Midbrain (tissue), 1 donor: ENCODE results near the gene CARHSP1.
A peak's percentile ranks its signal among the peaks of the same experiment; 100 is the strongest.
"Not testable (repeated sequence)": the region's sequence is repeated elsewhere in the genome, so short reads cannot be mapped to it uniquely, and the experiment has no call there.

Experiments
- DNase-seq: peaks from one replicate; lab custom pipeline; 2025; lab: John Stamatoyannopoulos, UW

The CARHSP1 gene

DNA sequence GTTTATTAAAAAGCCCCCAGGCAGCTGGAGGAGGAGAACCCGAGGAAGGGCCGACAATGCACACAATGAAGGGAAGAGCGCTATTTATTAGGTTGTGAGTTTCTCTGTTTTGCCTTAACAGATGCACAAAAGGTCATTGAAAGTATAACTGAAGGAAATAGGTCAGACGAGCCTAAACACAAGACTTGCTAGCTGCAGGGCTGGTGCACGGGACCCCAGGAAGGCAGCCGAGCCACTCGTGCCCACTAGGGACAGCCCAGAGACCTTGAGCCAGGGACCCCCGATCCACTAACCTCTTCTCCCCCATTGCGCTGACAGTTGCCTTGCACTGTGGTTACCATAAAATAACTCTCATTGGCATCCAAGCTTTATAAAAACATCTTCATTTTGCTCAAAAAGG, 24.6 kb upstream of the CARHSP1 start:
- DNase-seq: no peak

DNA sequence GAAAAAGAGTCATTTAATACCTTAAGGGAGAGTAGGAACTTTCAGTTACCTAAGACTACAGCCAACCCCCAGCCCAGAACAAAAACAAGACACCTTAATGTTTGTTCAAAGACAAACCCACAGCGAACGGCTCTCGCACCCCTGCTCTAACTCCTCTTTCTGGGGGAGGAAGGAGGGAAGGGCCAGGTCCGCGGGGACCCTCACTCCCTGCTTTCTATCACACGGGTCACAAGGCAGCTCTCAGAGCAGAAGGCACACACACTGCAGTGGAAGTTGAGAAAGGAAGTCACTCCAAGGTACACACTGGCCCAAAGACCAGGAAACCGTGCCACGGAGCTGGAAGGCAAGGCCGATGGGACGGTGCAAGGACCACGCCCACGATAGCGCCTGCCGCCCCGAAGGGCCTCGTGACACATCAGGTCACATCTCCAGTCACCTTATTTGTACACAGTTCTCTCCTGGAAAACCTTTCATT, 23.3 kb upstream of the CARHSP1 start:
- DNase-seq: no peak

DNA sequence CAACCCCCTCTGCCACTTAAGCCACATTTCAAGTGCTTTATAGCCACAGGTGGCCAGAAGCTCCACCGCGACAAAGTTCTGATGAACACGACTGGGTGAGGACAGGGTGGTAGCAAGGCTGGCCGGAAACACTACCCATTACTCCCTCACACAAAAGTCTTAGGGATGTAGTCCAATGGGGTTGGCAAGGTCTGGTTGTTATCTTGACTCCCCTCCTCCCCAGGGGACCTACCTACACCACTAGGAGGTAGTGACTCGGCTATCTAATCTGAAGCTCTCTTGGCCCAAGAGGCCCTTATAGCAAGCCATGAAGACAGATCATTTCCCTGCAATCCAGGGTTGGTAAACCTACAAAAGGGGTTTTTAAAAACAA, 21.7 kb upstream of the CARHSP1 start:
- no peak for DNase-seq

DNA sequence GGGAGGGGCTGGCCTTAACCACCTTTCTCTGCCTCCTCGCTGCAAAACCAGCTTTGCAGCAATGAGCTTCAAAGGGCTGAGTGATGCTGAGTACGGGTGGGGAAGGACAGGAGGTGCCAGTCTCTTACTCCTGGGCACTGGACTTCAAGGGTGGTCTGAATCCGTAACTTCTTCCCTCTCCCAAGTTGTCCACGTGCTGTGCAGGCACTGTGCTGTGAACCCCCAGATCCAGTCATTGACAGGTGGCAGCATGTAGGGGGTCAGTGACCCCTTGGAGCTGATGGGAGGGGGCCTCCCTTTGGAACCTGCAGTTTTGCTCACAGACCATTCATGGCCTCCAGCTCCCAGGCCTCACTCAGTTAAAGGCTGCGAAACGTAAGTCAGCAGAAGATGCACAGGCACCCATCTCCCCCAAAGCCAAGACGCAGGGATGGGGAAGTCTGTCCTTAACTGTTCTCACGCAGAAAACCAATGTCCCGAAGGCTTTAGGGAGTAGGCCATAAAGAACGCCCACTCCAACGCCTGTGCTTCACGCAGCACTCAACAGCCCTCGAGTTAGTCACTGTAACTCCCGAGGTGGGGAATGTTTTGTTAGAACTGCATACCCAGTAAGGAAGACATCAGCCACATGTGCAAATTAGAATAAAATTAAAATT, 21.2 kb upstream of the CARHSP1 start:
- DNase-seq: no peak

DNA sequence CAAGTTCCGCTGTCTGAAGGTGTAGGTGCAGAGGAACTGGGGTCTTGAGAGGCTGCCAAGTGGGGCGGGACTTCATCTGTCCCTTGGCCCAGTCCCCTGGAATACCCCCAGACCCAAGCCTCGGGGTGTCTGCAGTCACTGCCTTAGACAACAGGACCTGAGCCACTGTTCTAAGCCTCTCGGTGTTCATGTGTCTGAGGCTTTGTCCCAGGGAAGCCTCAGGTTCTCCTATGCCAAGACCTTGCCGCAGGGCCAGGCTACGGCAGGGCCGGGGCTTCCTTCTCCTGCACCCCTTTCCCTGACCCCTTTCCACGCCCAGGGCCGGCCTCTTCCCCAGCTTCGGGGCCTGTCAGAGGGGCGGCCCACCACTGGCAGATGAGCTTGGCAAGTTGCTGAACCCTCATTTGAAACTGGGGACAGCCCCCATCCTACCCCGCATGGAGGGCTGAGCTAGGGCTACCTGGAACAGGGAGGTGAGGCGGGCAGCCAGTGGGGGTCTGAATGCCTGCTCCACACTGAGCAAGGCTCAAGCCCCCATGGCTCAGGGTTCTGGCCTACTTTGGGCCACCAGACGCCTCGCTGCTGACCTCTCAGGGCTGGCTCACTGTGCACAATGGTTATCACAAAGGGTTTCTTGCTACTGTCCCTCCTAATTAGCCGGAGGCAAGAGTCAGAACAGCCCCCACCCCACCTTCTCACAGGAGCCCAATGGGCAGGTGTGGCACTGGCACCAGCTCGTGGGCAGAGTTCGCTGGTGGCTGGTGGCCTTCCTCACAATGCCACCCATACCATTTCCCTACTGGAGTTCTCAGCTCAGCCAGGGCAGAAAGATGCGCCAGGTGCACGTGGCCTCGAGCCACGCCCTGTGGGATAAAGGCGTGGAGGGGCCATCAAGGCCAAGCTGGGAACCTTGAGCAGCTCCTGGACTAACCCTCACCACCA, 20.4 kb upstream of the CARHSP1 start:
- no peak for DNase-seq

DNA sequence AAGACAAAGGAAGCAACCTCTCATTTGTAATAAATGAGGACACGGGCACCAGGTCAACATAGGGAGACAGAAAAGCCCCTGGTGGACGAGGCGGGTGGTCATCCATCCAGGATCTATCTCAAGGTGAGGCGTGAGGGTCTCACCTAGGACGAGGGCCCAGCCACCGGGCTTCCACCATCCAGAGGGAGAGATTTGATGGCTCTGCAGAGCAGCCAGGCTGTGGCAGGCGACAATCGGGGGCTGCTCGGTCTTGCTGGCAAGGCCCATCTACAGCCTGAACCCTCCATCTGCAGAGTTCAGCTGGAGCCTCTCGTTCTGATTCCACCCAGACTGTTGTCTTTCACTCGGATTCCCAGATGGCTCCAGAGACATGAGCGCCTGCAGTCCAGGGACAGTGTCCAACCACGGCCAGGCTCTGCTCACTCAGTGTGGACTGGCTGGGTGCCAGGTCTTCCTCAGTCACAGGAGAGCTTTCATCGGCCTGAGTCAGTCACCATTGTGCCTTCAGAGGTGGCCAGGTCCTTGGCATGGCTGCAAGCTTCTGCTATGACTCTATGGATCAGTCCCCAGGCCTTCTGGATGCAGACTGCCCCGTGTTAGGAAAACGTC, 19.2 kb upstream of the CARHSP1 start:
- DNase-seq: peak; percentile 61

DNA sequence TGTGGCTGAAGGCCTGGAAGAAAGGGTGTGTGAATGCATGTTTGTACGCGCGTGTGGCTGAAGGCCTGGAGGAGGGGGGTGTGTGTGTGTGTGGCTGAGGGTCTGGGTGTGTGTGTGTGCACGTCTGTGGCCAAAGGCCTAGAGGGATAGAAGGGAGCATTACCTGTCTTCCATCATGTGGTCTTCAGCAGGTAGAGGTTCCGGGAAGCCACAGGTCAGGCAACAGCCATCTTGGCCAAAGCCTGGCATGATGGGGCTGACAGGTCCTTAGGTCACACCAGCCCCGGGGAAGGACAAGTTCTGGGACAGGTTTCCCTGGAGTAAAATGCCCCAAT, 18.6 kb upstream of the CARHSP1 start:
- no peak for DNase-seq

DNA sequence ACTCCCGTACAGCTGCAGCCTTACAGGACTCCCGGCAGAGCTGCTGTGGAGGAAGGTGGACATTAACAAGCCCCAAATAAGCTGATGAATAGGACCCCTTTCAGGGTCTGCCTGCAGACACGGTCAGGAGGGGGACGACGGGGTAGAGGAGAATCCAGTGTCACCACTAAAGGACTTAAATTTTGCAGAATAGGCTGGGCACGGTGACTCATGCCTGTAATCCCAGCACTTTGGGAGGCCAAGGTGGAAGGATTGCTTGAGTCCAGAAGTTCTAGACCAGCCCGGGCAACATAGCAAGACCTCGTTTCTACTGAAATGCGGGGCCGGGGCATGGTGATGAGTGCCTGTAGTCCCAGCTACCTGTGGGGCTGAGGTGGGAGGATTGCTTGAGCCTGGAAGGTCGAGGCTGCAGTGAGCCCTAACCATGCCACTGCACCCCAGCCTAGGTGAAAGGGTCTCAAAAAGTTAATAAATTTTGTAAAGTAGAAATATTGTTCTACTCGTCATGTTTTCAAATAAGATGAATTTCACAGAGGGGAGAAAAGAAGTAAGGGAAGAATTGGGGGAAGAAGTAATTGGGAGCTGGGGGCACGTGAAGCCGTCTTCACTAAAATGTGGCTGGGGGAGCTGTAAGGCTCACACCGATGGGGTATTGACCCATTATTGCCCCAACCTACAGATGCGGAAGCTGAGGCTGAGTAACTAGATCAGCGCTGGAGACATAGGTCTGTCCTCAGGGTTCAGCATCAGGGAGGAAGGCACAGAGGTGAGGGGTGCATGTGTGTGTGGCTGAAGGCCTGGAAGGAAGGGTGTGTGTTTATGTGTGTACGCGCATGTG, 18.0 kb upstream of the CARHSP1 start:
- DNase-seq: no peak

DNA sequence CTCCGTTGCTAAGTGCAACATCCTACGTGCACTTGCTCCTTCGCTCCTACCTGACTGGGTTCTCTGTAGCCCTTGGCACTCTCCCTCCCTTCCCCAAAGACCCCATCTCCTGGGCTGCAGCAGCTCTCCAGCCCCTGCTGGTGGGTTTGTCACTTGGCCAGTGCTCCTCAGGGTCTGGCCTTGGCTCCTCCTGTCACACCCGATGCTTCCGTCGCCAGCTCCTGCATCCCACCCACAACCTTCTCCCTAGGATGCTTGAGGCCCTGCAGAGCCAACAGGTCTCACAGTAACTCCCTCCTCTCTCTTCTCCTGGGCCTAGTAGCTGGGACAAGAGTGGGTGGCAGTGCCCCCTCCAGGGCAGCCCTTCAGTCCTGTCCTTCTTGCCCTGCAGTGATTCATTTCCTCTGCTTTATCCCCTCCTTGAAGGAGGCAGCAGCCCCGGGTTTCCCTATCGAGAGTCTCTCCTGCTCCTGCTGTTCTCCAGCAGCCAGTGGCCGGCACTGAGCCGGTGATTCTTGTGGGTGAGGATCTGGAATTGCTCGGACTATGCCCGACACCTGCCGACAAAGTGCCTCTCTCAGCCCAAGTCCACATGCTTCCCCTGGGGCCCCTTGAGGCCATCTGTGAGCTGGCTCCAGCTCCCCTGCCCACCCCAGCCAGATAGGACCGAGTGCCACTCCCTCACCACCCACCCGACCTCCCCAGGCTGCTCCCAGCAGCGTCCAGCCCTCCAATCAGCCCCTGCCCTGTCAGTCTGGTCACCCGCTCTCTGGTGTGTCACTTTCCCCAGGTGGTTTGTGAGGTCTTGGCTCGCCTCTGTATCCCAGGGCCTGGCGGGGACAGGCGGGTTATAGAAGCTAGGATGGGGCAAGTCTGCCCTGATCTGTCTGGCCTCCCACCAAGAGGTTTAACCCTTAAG, 17.1 kb upstream of the CARHSP1 start:
- no peak for DNase-seq

DNA sequence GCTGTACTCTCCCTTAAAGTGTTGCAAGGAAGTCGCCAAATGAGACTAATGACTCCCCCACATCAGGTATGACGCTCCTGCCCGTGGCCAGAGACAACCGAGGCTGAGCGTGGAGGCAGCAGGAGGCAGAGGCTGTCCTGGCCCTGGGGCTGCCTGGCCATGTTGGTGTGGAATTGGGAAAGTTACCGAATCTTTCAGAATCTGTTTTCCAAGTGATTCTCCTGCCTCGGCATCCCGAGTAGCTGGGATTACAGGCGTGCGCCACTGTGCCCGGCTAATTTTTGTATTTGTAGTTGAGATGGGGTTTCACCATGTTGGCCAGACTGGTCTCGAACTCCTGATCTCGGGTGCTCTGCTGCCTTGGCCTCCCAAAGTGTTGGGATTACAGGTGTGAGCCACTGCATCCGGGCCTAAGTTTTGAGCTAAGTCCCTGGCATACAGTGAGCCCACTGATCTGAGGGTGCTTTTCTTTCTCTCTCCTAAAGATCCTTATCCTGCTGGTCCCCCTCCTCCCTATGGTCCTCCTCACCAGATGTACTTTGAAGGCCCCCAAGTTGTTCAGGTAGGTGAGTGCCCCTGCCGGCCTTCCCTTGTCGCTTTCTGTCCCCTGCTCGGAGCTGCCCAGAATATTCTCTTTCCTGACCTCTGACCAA, 14.0 kb upstream of the CARHSP1 start:
- DNase-seq: no peak

DNA sequence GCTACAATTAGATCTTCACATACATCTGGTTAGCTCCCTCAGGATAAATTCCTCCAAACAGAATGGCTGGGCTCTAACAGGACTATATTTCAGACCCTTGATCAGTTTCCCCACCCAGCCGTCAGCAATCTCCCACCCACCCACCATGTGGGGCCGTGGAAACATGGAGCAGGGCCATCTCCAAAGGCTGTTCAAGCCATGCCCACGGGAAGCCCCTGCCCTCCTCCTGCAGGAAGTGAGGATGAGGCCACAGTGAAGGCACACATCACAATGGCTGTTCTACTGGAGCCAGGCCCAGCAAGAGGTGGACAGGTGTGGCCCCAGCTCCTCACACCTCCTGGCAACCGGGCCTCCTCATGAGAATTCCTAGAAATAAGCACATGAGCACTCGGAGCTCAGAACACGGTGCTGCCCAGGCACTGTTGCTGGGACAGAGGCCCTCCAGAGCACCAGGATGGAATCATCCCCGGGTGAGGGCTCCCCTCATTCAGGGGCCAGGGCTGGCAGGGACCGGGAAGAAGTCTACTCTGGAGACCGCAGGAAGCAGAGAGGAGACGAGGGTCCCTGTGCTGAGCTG, 13.3 kb upstream of the CARHSP1 start, which contains the start of gene LITAFD:
Gene LITAFD, plus strand, starts transcription at position 311 of the 577 bp plus-strand sequence. CDS start 2,005 bp downstream, outside the sequence.
- no peak for DNase-seq

DNA sequence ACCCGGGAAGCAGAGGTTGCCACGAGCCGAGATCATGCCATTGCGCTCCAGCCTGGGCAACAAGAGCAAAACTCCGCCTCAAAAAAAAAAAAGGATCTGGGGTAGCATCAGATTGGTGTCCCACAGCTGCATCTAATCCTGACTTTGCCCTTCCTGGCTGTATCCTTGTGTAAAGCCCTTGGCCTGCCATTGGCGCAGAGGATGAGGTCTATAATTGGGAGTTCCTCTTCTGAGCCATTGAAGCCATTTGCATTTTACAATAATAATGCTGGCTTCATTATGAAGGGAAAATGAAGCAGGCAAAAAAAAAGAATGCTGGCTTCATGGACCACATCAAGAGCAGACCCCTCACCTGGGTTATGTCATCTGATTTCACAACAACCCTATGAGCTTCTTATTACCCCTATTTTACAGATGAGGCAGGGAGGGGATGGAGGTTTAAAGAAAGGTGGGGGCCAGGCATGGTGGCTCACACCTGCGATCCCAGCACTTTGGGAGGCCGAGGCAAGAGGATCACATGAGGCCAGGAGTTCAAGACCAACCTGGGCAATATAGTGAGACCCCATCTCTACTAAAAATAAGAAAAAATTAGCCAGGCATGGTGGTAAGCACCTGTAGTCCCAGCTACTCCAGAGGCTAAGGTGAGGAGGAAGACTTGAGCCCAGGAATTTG, 12.2 kb upstream of the CARHSP1 start:
- no peak for DNase-seq

DNA sequence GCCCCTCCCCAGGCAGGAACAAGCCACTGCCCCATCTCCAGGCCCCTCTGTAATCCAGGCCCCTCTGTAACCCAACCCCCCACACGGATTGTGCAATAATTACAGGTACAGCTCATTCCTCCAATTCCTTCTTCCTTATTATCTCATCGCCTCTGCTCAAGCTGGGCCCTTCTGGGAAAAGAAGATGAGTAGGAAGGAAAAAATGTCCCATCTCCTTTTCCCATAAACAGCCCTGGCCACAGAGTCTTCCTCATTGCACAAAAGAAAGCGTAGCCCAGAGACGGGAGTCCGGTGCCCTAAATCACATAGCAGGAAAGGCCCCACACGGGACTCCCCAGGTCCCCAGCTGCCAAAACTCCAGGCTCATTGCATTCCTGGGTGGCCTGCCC, 9.7 kb upstream of the CARHSP1 start:
- no peak for DNase-seq

DNA sequence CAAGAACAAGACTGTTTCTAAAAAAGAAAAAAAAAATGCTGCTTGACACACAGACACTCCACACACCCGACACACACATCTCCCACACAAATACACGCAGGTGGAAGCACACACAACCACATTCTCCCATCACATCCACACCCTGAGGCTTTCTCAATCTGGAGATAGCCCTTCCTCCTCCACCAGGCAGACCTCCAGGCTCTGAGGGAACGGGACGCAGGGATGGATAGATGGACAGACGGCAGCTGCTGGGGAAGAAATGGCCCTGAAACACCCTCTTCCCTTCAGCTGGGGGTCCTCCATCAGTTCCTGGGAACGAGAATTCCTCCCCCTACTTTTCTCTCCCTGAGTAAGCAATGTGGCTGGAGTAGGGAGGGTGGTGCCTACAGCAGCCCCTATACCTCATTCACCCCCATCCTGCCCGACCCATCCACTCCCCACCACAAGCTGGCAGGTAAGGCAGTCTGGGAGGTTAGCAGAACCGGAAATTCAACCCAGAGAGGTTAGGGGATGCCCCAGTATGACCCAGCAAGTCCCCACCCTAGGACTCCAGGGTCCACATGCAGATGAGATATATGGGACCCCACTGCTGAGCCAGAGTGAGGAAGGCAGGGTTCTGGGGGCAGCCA, 9.2 kb upstream of the CARHSP1 start:
- no peak for DNase-seq

DNA sequence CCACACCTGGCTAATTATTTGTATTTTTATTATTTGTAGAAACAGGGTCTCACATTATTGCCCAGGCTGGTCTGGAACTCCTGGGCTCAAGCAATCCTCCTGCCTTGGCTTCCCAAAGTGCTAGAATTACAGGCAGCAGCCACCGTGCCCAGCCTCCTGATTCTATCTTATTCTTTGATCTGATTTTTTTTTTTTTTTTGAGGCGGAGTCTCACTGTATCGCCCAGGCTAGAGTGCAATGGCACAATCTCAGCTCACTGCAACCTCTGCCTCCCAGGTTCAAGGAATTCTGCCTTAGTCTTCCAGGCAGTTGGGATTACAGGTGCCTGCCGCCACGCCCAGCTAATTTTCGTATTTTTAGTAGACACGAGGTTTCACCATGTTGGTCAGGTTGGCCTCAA, 6.5 kb upstream of the CARHSP1 start:
- DNase-seq: not testable (repeated sequence)

DNA sequence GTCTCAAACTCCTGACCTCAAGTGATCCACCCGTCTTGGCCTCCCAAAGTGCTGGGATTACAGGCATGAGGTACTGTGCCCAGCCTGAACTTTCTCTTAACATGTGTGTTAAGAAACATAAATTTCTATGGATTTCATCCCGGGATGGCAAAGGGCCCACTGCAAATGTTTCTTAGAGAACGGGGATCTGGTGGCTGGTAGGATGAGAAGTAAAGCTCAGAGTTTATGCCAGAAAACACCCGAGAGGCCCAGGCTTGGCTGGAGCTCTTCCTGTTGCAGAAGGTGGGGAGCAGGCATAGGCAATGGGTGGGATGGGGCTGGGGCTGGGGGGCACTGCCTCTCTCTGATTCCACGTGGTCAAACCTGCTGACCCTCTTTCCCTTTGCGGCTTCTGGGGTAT, 5.6 kb upstream of the CARHSP1 start:
- no peak for DNase-seq

DNA sequence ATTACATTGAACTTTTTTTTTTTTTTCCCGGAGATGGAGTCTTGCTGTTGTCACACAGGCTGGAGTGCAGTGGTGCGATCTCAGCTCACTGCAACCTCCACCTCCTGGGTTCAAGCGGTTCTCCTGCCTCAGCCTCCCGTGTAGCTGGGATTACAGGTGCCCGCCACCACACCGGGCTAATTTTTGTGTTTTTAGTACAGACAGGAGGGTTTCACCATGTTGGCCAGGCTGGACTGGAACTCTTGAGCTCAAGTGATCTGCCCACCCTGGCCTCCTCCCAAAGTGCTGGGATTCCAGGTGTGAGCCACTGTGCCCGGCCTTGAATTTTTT, 5.0 kb upstream of the CARHSP1 start:
- DNase-seq: not testable (repeated sequence)

DNA sequence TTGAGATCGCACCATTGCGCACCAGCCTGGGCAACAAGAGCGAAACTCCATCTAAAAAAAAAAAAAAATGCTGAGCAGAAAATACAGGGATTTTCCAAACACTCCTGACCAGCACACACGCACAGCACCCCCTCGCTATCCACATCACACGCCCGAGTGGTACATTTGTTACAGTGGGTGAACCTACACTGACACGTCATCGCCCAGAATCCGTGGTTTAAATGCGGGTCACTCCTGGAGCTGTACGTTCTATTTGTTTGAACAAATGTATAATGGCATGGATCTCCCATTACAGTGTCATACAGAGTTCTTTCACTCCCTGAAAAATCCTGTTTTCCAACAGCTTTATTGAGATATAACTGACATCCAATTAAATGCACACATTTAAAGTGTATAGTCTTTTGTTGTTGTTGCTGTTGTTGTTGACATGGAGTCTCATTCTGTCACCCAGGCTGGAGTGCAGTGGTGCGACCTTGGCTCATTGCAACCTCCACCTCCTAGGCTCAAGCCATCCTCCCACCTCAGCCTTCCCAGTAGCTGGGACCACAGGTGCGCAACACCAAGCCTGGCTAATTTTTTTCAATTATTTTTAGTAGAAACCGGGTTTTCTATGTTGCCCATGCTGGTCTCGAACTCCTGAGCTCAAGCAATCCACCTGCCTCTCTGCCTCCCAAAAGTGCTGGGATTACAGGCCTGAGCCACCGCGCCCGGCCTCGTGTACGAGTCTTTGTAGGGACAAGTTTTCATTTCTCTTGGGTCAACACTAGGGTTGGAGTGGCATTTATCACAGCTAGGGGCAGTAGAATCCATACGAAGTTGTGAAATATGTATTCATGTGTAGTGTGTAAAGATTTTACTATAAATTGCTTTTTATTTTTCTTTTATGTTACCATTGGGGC, 4.4 kb upstream of the CARHSP1 start:
- no peak for DNase-seq
